ENCODE results near the gene ENO4.

Gene ENO4

GRCh38 chr10:116819999-116820677 is 29.2 kb upstream of the ENO4 start:
- Mint-ChIP-seq H3K9me3 (peaks cover 5 to 8% of the 10 kb centered on the region in 2 donors), H3K27ac (no peak overlapping the region), H3K27me3 (peaks cover 43% of the 10 kb centered on the region), H3K4me3 (no peak overlapping the region), H3K4me1 (no peaks in the 10 kb centered on the region)
- no peak for DNase-seq
- no peak for ATAC-seq

GRCh38 chr10:116825901-116826300 is 23.4 kb upstream of the ENO4 start:
- peaks cover 4 to 5% of the 10 kb centered on the region in 2 donors for H3K9me3 Mint-ChIP-seq
- DNase-seq (no peak), ATAC-seq (no peak)
- H3K4me3 Mint-ChIP-seq = no peak overlapping the region
- H3K27ac Mint-ChIP-seq = peak overlapping the region in 1 of 2 donors; percentile 38
- no peaks in the 10 kb centered on the region for H3K4me1 Mint-ChIP-seq
- H3K27me3 Mint-ChIP-seq = peaks cover 18% of the 10 kb centered on the region

GRCh38 chr10:116826803-116827202 is 22.5 kb upstream of the ENO4 start:
- ATAC-seq (no peak), DNase-seq (no peak)
- H3K27ac Mint-ChIP-seq = no peak overlapping the region
- H3K4me1 Mint-ChIP-seq = no peaks in the 10 kb centered on the region
- H3K27me3 Mint-ChIP-seq = peaks cover 19% of the 10 kb centered on the region
- H3K4me3 Mint-ChIP-seq = no peak overlapping the region
- no peaks in the 10 kb centered on the region for H3K9me3 Mint-ChIP-seq

- no peak for DNase-seq
- H3K4me3 Mint-ChIP-seq = no peak overlapping the region
- H3K4me1 Mint-ChIP-seq = no peaks in the 10 kb centered on the region
- H3K27ac Mint-ChIP-seq = no peak overlapping the region
- peaks cover 23% of the 10 kb centered on the region for H3K27me3 Mint-ChIP-seq
- ATAC-seq = no peak
- no peaks in the 10 kb centered on the region for H3K9me3 Mint-ChIP-seq
Observed at GRCh38 chr10:116827214-116827671, 22.1 kb upstream of the ENO4 start.

- H3K9me3 Mint-ChIP-seq = no peaks in the 10 kb centered on the region
- H3K4me1 Mint-ChIP-seq = no peaks in the 10 kb centered on the region
- no peak overlapping the region for H3K4me3 Mint-ChIP-seq
- H3K27me3 Mint-ChIP-seq = peaks cover 23% of the 10 kb centered on the region
- no peak for ATAC-seq
- no peak overlapping the region for H3K27ac Mint-ChIP-seq
- DNase-seq = no peak
Observed at GRCh38 chr10:116828116-116828515, 21.2 kb upstream of the ENO4 start.

GRCh38 chr10:116829711-116830110 is 19.6 kb upstream of the ENO4 start:
- peaks cover 33% of the 10 kb centered on the region for H3K27me3 Mint-ChIP-seq
- H3K27ac Mint-ChIP-seq = no peak overlapping the region
- H3K4me1 Mint-ChIP-seq = no peaks in the 10 kb centered on the region
- ATAC-seq (no peak), DNase-seq (no peak)
- no peaks in the 10 kb centered on the region for H3K9me3 Mint-ChIP-seq
- no peak overlapping the region for H3K4me3 Mint-ChIP-seq

GRCh38 chr10:116831086-116831485 is 18.2 kb upstream of the ENO4 start:
- no peak for DNase-seq
- no peaks in the 10 kb centered on the region for H3K9me3 Mint-ChIP-seq
- H3K27me3 Mint-ChIP-seq = peaks cover 42% of the 10 kb centered on the region
- no peak overlapping the region for H3K4me3 Mint-ChIP-seq
- ATAC-seq = no peak
- no peaks in the 10 kb centered on the region for H3K4me1 Mint-ChIP-seq
- H3K27ac Mint-ChIP-seq = no peak overlapping the region

- Mint-ChIP-seq H3K9me3 (no peaks in the 10 kb centered on the region), H3K4me3 (no peak overlapping the region)
- no peak for ATAC-seq
Observed at GRCh38 chr10:116831790-116832189, 17.5 kb upstream of the ENO4 start.

GRCh38 chr10:116833986-116834985 is 15.0 kb upstream of the ENO4 start:
- no peaks in the 10 kb centered on the region for H3K9me3 Mint-ChIP-seq
- no peak overlapping the region for H3K27ac Mint-ChIP-seq
- no peaks in the 10 kb centered on the region for H3K4me1 Mint-ChIP-seq
- peaks cover 39% of the 10 kb centered on the region for H3K27me3 Mint-ChIP-seq
- ATAC-seq = no peak
- H3K4me3 Mint-ChIP-seq = no peak overlapping the region
- no peak for DNase-seq

More at GRCh38 chr10:116831790-116832189, 17.5 kb upstream of the ENO4 start:
- no peak for DNase-seq
- Mint-ChIP-seq H3K27me3 (peaks cover 39% of the 10 kb centered on the region), H3K4me1 (no peaks in the 10 kb centered on the region), H3K27ac (no peak overlapping the region)

GRCh38 chr10:116835658-116836057 is 13.6 kb upstream of the ENO4 start:
- no peak overlapping the region for H3K4me3 Mint-ChIP-seq

GRCh38 chr10:116836083-116836482 is 13.2 kb upstream of the ENO4 start:
- DNase-seq = no peak
- Mint-ChIP-seq H3K4me3 (no peak overlapping the region), H3K27me3 (peaks cover 31% of the 10 kb centered on the region), H3K9me3 (no peaks in the 10 kb centered on the region), H3K27ac (no peak overlapping the region), H3K4me1 (no peaks in the 10 kb centered on the region)
- no peak for ATAC-seq

More at GRCh38 chr10:116835658-116836057, 13.6 kb upstream of the ENO4 start:
- peaks cover 31% of the 10 kb centered on the region for H3K27me3 Mint-ChIP-seq
- no peaks in the 10 kb centered on the region for H3K4me1 Mint-ChIP-seq
- DNase-seq (no peak), ATAC-seq (no peak)
- no peaks in the 10 kb centered on the region for H3K9me3 Mint-ChIP-seq
- H3K27ac Mint-ChIP-seq = no peak overlapping the region

GRCh38 chr10:116836902-116837523 is 12.3 kb upstream of the ENO4 start:
- H3K27ac Mint-ChIP-seq = no peak overlapping the region
- no peak overlapping the region for H3K4me3 Mint-ChIP-seq
- DNase-seq = no peak
- H3K27me3 Mint-ChIP-seq = peaks cover 25% of the 10 kb centered on the region
- no peaks in the 10 kb centered on the region for H3K9me3 Mint-ChIP-seq
- no peaks in the 10 kb centered on the region for H3K4me1 Mint-ChIP-seq
- ATAC-seq = no peak

- Mint-ChIP-seq H3K27ac (peak overlapping the region in 1 of 2 donors; percentile 63), H3K27me3 (peaks cover 23% of the 10 kb centered on the region), H3K4me3 (no peak overlapping the region), H3K9me3 (no peaks in the 10 kb centered on the region), H3K4me1 (no peaks in the 10 kb centered on the region)
- ATAC-seq = no peak
- no peak for DNase-seq
Observed at GRCh38 chr10:116838143-116838725, 11.1 kb upstream of the ENO4 start.

- Mint-ChIP-seq H3K27ac (no peak overlapping the region), H3K27me3 (peaks cover 5% of the 10 kb centered on the region), H3K9me3 (no peaks in the 10 kb centered on the region), H3K4me1 (no peaks in the 10 kb centered on the region), H3K4me3 (no peak overlapping the region)
- DNase-seq (no peak), ATAC-seq (no peak)
Observed at GRCh38 chr10:116840389-116841075, 8.8 kb upstream of the ENO4 start.

GRCh38 chr10:116845823-116846222 is 3.5 kb upstream of the ENO4 start:
- H3K27me3 Mint-ChIP-seq = peaks cover 45% of the 10 kb centered on the region
- H3K9me3 Mint-ChIP-seq = no peaks in the 10 kb centered on the region
- ATAC-seq (no peak), DNase-seq (no peak)
- H3K4me3 Mint-ChIP-seq = no peak overlapping the region
- peaks cover 17% of the 10 kb centered on the region for H3K4me1 Mint-ChIP-seq
- H3K27ac Mint-ChIP-seq = no peak overlapping the region
